Loucy (cell line): Measurements from ENCODE around the gene HS3ST4.

Experiments
- H2AFZ ChIP-seq: fragments of 200-600 bp; sonication (generic); 2 replicates; pipeline ENCODE4 v1.6.0; 2016; ENCODE audit warnings: antibody characterized with exemption, mild to moderate bottlenecking, low read length, moderate library complexity
- H3F3A ChIP-seq: fragments of 200-600 bp; 2 replicates; pipeline ENCODE4 v1.6.0; 2016; ENCODE audit warnings: antibody characterized with exemption, low read depth, mild to moderate bottlenecking
- H3K27me3 ChIP-seq: fragments of 200-600 bp; sonication (generic); 2 replicates; pipeline ENCODE4 v1.6.1; 2014; ENCODE audit warnings: low read length, mild to moderate bottlenecking; ENCODE audit not compliant: insufficient read depth, poor library complexity, severe bottlenecking
- H3K36me3 ChIP-seq: fragments of 200-600 bp; sonication (generic); 2 replicates; pipeline ENCODE4 v1.6.1; 2016; ENCODE audit warnings: low read length; ENCODE audit not compliant: insufficient read depth
- H3K4me1 ChIP-seq: fragments of 200-600 bp; sonication (generic); 2 replicates; pipeline ENCODE4 v1.5.1; 2014; ENCODE audit warnings: low read length, mild to moderate bottlenecking; ENCODE audit not compliant: insufficient read depth, poor library complexity, severe bottlenecking
- H3K4me2 ChIP-seq: fragments of 200-600 bp; sonication (generic); 2 replicates; pipeline ENCODE4 v1.6.0; 2014; ENCODE audit warnings: antibody characterized with exemption, low read length, low read depth, mild to moderate bottlenecking; ENCODE audit not compliant: poor library complexity, severe bottlenecking
- H3K4me3 ChIP-seq: fragments of 200-600 bp; sonication (generic); 2 replicates; pipeline ENCODE4 v1.5.1; 2014; ENCODE audit warnings: low read length, mild to moderate bottlenecking, mixed read lengths; ENCODE audit not compliant: poor library complexity, severe bottlenecking
- H3K79me2 ChIP-seq: fragments of 200-600 bp; sonication (generic); 2 replicates; pipeline ENCODE4 v1.6.1; 2014; ENCODE audit warnings: low read length; ENCODE audit not compliant: insufficient read depth
- H3K9ac ChIP-seq: fragments of 200-600 bp; sonication (generic); 2 replicates; pipeline ENCODE4 v1.6.0; 2014; ENCODE audit warnings: mild to moderate bottlenecking, low read depth, low read length, moderate library complexity; ENCODE audit not compliant: poor library complexity, severe bottlenecking
- H3K9me2 ChIP-seq: fragments of 200-600 bp; sonication (generic); replicated peaks from 2 replicates; pipeline ENCODE4 v1.6.1; 2016; ENCODE audit warnings: low read depth, low read length, mixed read lengths
- H3K9me3 ChIP-seq: fragments of 200-600 bp; sonication (generic); 2 replicates; pipeline ENCODE4 v1.6.1; 2014; ENCODE audit warnings: mild to moderate bottlenecking, antibody characterized with exemption, low read length, low read depth; ENCODE audit not compliant: insufficient read depth
- H4K20me1 ChIP-seq: fragments of 200-600 bp; sonication (generic); 2 replicates; pipeline ENCODE4 v1.6.0; 2014; ENCODE audit warnings: antibody characterized with exemption, low read length, mild to moderate bottlenecking; ENCODE audit not compliant: insufficient read depth, poor library complexity, severe bottlenecking
- EZH2phosphoT487 ChIP-seq: fragments of 200-600 bp; IDR thresholded peaks from 2 replicates; pipeline ENCODE4 v1.6.1; 2018; ENCODE audit warnings: antibody characterized with exemption, mild to moderate bottlenecking, moderate library complexity, borderline replicate concordance
- TF ChIP-seq, protein P1 (sequence below): fragments of 200-600 bp; sonication (generic); conservative IDR thresholded peaks from 2 replicates; pipeline ENCODE4 v1.5.1; 2014; ENCODE audit warnings: mild to moderate bottlenecking, antibody characterized with exemption, low read length

Gene HS3ST4

GRCh38 chr16:26128296-26128695, 436.5 kb downstream of the HS3ST4 start:
- Histone ChIP-seq H3K9ac (no peak overlapping the region), H4K20me1 (no peaks in the 10 kb centered on the region), H3K4me1 (no peaks in the 10 kb centered on the region), H3F3A (no peaks in the 10 kb centered on the region), H2AFZ (no peak overlapping the region), H3K79me2 (no peaks in the 10 kb centered on the region), H3K9me2 (no peaks in the 10 kb centered on the region), H3K4me3 (no peak overlapping the region), H3K9me3 (no peaks in the 10 kb centered on the region), H3K27me3 (no peaks in the 10 kb centered on the region), H3K4me2 (no peak overlapping the region), H3K36me3 (no peaks in the 10 kb centered on the region)
- TF ChIP-seq, protein P1, sequence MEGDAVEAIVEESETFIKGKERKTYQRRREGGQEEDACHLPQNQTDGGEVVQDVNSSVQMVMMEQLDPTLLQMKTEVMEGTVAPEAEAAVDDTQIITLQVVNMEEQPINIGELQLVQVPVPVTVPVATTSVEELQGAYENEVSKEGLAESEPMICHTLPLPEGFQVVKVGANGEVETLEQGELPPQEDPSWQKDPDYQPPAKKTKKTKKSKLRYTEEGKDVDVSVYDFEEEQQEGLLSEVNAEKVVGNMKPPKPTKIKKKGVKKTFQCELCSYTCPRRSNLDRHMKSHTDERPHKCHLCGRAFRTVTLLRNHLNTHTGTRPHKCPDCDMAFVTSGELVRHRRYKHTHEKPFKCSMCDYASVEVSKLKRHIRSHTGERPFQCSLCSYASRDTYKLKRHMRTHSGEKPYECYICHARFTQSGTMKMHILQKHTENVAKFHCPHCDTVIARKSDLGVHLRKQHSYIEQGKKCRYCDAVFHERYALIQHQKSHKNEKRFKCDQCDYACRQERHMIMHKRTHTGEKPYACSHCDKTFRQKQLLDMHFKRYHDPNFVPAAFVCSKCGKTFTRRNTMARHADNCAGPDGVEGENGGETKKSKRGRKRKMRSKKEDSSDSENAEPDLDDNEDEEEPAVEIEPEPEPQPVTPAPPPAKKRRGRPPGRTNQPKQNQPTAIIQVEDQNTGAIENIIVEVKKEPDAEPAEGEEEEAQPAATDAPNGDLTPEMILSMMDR, result no peak
- no peak for TF ChIP-seq EZH2phosphoT487

- TF ChIP-seq, protein P1, result no peak
- TF ChIP-seq EZH2phosphoT487, result no peak
- no peaks in the 10 kb centered on the region for H3K27me3 ChIP-seq
- H3K79me2 ChIP-seq, result no peaks in the 10 kb centered on the region
- H4K20me1 ChIP-seq, result no peaks in the 10 kb centered on the region
- H3K9ac ChIP-seq, result no peak overlapping the region
- no peaks in the 10 kb centered on the region for H3K9me2 ChIP-seq
- H3K36me3 ChIP-seq, result no peaks in the 10 kb centered on the region
- no peaks in the 10 kb centered on the region for H3K4me1 ChIP-seq
- no peaks in the 10 kb centered on the region; the same call in 1 of the 2 replicates for H3K9me3 ChIP-seq
- H3K4me2 ChIP-seq, result no peak overlapping the region
- no peaks in the 10 kb centered on the region for H3F3A ChIP-seq
- no peak overlapping the region for H2AFZ ChIP-seq
- no peak overlapping the region for H3K4me3 ChIP-seq
Measured at GRCh38 chr16:26129997-26130396, 438.2 kb downstream of the HS3ST4 start.

- no peaks in the 10 kb centered on the region for H4K20me1 ChIP-seq
- no peaks in the 10 kb centered on the region for H3K9me2 ChIP-seq
- H3F3A ChIP-seq, result no peaks in the 10 kb centered on the region
- no peak overlapping the region for H3K4me3 ChIP-seq
- TF ChIP-seq, protein P1, result no peak
- TF ChIP-seq EZH2phosphoT487, result no peak
- no peak overlapping the region for H2AFZ ChIP-seq
- no peak overlapping the region for H3K9ac ChIP-seq
- H3K79me2 ChIP-seq, result no peaks in the 10 kb centered on the region
- H3K4me2 ChIP-seq, result no peak overlapping the region
- no peaks in the 10 kb centered on the region; the same call in 1 of the 2 replicates for H3K9me3 ChIP-seq
- H3K36me3 ChIP-seq, result no peaks in the 10 kb centered on the region
- no peaks in the 10 kb centered on the region for H3K27me3 ChIP-seq
- H3K4me1 ChIP-seq, result no peaks in the 10 kb centered on the region
Measured at GRCh38 chr16:26133416-26134093, 441.8 kb downstream of the HS3ST4 start.
